GM12874 (cell line): ENCODE measurements around the gene SHROOM1.

Source experiments
- CTCF ChIP-seq: IDR thresholded peaks from 2 replicates; pipeline ENCODE4 v1.5.1; 2011; ENCODE audit warnings: low read depth, mild to moderate bottlenecking, control low read depth, low read length, moderate library complexity; ENCODE audit not compliant: insufficient read depth

SHROOM1 gene

GRCh38 chr5:132830436-132831094, at the start of gene SHROOM1:
Gene SHROOM1 (minus strand): TSS chr5:132830647. CDS start chr5:132826140, 4,507 bp downstream.
- TF ChIP-seq CTCF: no peak

GRCh38 chr5:132877938-132878337, 47.5 kb upstream of the SHROOM1 start:
- no peak for TF ChIP-seq CTCF

- TF ChIP-seq CTCF: no peak
Measured at GRCh38 chr5:132877466-132877865, 47.0 kb upstream of the SHROOM1 start.

- no peak for TF ChIP-seq CTCF
Measured at GRCh38 chr5:132876020-132876759, 45.7 kb upstream of the SHROOM1 start.

GRCh38 chr5:132873930-132874271, 43.5 kb upstream of the SHROOM1 start:
- no peak for TF ChIP-seq CTCF

GRCh38 chr5:132873119-132873929, 42.9 kb upstream of the SHROOM1 start, which contains the start of gene LEAP2:
Gene LEAP2 (plus strand): TSS chr5:132873668. CDS start chr5:132873695, 27 bp downstream.
- TF ChIP-seq CTCF: no peak

GRCh38 chr5:132872788-132873118, 42.3 kb upstream of the SHROOM1 start:
- TF ChIP-seq CTCF: no peak
